PC-9 (cell line): Measurements from ENCODE around the gene TMEM167A. TPM values are rescaled to one million over a fixed set of nuclear protein-coding genes. Genes with fewer than 3 reads are reported as not detected.

ENCODE experiments used
- BruUV-seq: library from RNA; stranded (reverse); fragments of 400-500 nt; replicated peaks from 2 replicates; lab custom pipeline; 2021; lab: Mats Ljungman, UMichigan
- CTCF ChIA-PET: fragments of 300-600 bp; sonication (Branson Sonifier 250); formaldehyde crosslinking; loops from one replicate; lab custom pipeline; 2022; ENCODE audit warnings: antibody characterized with exemption; lab: Charles Lee
- POLR2A ChIA-PET: fragments of 300-600 bp; sonication (Branson Sonifier 250); formaldehyde crosslinking; loops from one replicate; lab custom pipeline; 2022; ENCODE audit warnings: antibody characterized with exemption; ENCODE audit not compliant: unreplicated experiment; lab: Charles Lee
- DNase-seq, 2 experiments: peaks; one replicate each; pipeline versions ENCODE4 v3.0.0 to v3.0.0-alpha.2; 2015 to 2022; ENCODE audit warnings: mixed read lengths in 1 of 2
- H2AFZ ChIP-seq: fragments of 200-600 bp; sonication (generic); 2 replicates; pipeline ENCODE4 v1.8.1; 2017; ENCODE audit warnings: antibody characterized with exemption
- H3F3A ChIP-seq: fragments of 200-600 bp; sonication (generic); 2 replicates; pipeline ENCODE4 v1.8.1; 2017; ENCODE audit warnings: antibody characterized with exemption, mild to moderate bottlenecking, low read depth; ENCODE audit not compliant: insufficient read depth
- H3K27ac ChIP-seq: fragments of 200-600 bp; sonication (generic); 2 replicates; pipeline ENCODE4 v1.6.1; 2016; ENCODE audit warnings: mixed run types
- H3K27me3 ChIP-seq: fragments of 200-600 bp; sonication (generic); 2 replicates; pipeline ENCODE4 v1.6.1; 2016; ENCODE audit warnings: low read depth, mixed run types; ENCODE audit not compliant: insufficient read depth
- H3K36me3 ChIP-seq: fragments of 200-600 bp; sonication (generic); 2 replicates; pipeline ENCODE4 v1.6.1; 2016; ENCODE audit warnings: low read depth, mixed run types
- H3K4me1 ChIP-seq: fragments of 200-600 bp; sonication (generic); replicated peaks from 2 replicates; pipeline ENCODE4 v1.6.1; 2016; ENCODE audit warnings: mixed run types; ENCODE audit not compliant: insufficient read depth
- H3K4me2 ChIP-seq: fragments of 200-600 bp; sonication (generic); 2 replicates; pipeline ENCODE4 v1.6.1; 2017; ENCODE audit warnings: mixed run types
- H3K4me3 ChIP-seq: fragments of 200-600 bp; sonication (generic); 2 replicates; pipeline ENCODE4 v1.6.1; 2016; ENCODE audit warnings: mixed run types
- H3K79me2 ChIP-seq: fragments of 200-600 bp; sonication (generic); 2 replicates; pipeline ENCODE4 v1.6.1; 2017; ENCODE audit warnings: low read depth, mixed run types
- H3K9me2 ChIP-seq: fragments of 200-600 bp; sonication (generic); 2 replicates; pipeline ENCODE4 v1.8.1; 2017; ENCODE audit warnings: mild to moderate bottlenecking; ENCODE audit not compliant: insufficient read depth
- H3K9me3 ChIP-seq: fragments of 200-600 bp; sonication (generic); 2 replicates; pipeline ENCODE4 v1.8.1; 2016; ENCODE audit warnings: low read depth; ENCODE audit not compliant: insufficient read depth
- H4K20me1 ChIP-seq: fragments of 200-600 bp; sonication (generic); 2 replicates; pipeline ENCODE4 v1.8.1; 2017; ENCODE audit not compliant: insufficient read depth
- EZH2 ChIP-seq: fragments of 200-600 bp; sonication (generic); IDR thresholded peaks from 2 replicates; pipeline ENCODE4 v1.8.0; 2017; ENCODE audit warnings: antibody characterized with exemption, low read depth
- intact Hi-C: fragments of 100-400 bp; cut with micrococcal nuclease; formaldehyde crosslinking; loops from one replicate; pipeline ENCODE4 v1.10.0; 2022; ENCODE audit not compliant: unreplicated experiment
- total RNA-seq: library from RNA; stranded (reverse); gene quantifications from 2 replicates; pipeline ENCODE4 v1.2.3, GENCODE V29; 2021
- TF ChIP-seq, protein P1 (sequence below): fragments of 200-600 bp; sonication (generic); conservative IDR thresholded peaks from 2 replicates; pipeline ENCODE4 v1.6.1; 2017; ENCODE audit warnings: mixed run types, antibody characterized with exemption, mild to moderate bottlenecking, moderate library complexity

Gene TMEM167A
- total RNA-seq, 1 experiment from 2014 or later, result 82.7 TPM

DNA sequence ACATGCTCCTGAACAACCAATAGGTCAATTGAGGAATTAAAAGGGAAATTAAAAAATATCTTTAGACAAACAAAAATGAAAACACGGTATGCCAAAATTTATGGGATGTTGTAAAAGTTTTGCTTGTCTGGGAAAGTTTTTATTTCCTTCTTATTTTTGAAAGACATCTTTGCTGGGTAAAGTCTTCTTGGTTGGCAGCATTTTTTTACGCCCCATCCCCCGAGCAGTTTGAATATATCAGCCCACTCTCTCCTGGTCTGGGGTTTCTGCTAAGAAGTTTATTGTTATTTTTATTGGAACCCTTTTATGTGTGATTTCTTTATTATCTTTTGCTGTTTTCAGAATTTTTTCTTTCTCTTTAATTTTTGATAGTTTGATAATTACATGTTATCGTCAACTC, 16.5 kb upstream of the TMEM167A start:
- H3K4me1 ChIP-seq, result peaks cover 28% of the 10 kb centered on the region
- ChIA-PET POLR2A (no interaction called here), CTCF (no interaction called here)
- H3K27ac ChIP-seq, result no peak overlapping the region
- intact Hi-C loops, result loop anchor here (10.0 kb wide), 1 partner anchor 471 kb away; no protein-coding TSS in a partner anchor
- DNase-seq, result no peak
- H3F3A ChIP-seq, result 0 out of 2 replicates have a peak, but pooled peaks cover 7% of the 10 kb centered on the region
- TF ChIP-seq, protein P1, sequence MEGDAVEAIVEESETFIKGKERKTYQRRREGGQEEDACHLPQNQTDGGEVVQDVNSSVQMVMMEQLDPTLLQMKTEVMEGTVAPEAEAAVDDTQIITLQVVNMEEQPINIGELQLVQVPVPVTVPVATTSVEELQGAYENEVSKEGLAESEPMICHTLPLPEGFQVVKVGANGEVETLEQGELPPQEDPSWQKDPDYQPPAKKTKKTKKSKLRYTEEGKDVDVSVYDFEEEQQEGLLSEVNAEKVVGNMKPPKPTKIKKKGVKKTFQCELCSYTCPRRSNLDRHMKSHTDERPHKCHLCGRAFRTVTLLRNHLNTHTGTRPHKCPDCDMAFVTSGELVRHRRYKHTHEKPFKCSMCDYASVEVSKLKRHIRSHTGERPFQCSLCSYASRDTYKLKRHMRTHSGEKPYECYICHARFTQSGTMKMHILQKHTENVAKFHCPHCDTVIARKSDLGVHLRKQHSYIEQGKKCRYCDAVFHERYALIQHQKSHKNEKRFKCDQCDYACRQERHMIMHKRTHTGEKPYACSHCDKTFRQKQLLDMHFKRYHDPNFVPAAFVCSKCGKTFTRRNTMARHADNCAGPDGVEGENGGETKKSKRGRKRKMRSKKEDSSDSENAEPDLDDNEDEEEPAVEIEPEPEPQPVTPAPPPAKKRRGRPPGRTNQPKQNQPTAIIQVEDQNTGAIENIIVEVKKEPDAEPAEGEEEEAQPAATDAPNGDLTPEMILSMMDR, result no peak
- TF ChIP-seq EZH2, result no peak
- H3K36me3 ChIP-seq, result no peaks in the 10 kb centered on the region
- no peak overlapping the region for H3K4me2 ChIP-seq
- 0 out of 2 replicates have a peak, but pooled peaks cover 2% of the 10 kb centered on the region for H3K79me2 ChIP-seq
- H3K4me3 ChIP-seq, result no peak overlapping the region
- 0 out of 2 replicates have a peak, but pooled peaks cover 10% of the 10 kb centered on the region for H3K9me3 ChIP-seq
- H2AFZ ChIP-seq, result no peak overlapping the region
- no TSS peak for BruUV-seq
- no peaks in the 10 kb centered on the region for H3K9me2 ChIP-seq
- H4K20me1 ChIP-seq, result no peaks in the 10 kb centered on the region
- no peaks in the 10 kb centered on the region for H3K27me3 ChIP-seq

GRCh38 chr5:83092619-83093018, 15.4 kb upstream of the TMEM167A start:
- Histone ChIP-seq H3K4me3 (no peak overlapping the region), H3K9me3 (0 out of 2 replicates have a peak, but pooled peaks cover 10% of the 10 kb centered on the region), H3K79me2 (0 out of 2 replicates have a peak, but pooled peaks cover 6% of the 10 kb centered on the region), H3K27me3 (no peaks in the 10 kb centered on the region), H3K4me1 (peaks cover 18% of the 10 kb centered on the region), H3K27ac (no peak overlapping the region), H2AFZ (no peak overlapping the region), H3K36me3 (no peaks in the 10 kb centered on the region), H4K20me1 (no peaks in the 10 kb centered on the region), H3K9me2 (no peaks in the 10 kb centered on the region), H3K4me2 (no peak overlapping the region), H3F3A (0 out of 2 replicates have a peak, but pooled peaks cover 3% of the 10 kb centered on the region)
- no TSS peak for BruUV-seq
- DNase-seq, result no peak
- no peak for TF ChIP-seq EZH2
- TF ChIP-seq, protein P1, result no peak
- ChIA-PET CTCF (no interaction called here), POLR2A (no interaction called here)
- intact Hi-C loops, result loop anchor here (10.0 kb wide), 1 partner anchor 472 kb away; no protein-coding TSS in a partner anchor

DNA sequence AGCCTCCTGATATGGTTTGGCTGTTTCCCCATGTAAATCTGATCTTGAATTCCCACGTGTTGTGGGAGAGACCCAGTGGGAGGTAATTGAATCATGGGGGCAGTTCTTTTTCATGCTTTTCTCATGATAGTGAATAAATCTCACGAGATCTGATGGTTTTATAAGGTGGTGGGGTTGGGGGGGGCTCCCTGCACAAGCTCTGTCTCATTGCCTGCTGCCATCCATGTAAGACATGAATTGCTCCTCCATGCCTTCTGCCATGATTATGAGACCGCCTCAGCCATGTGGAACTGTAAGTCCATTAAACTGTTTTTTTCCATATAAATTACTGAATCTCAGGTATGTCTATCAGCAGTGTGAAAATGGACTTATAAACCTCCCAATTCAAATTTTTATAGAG, 13.0 kb upstream of the TMEM167A start:
- no peak overlapping the region for H3K27ac ChIP-seq
- ChIA-PET POLR2A (no interaction called here), CTCF (no interaction called here)
- no peaks in the 10 kb centered on the region for H3F3A ChIP-seq
- H3K9me3 ChIP-seq, result 0 out of 2 replicates have a peak, but pooled peaks cover 10% of the 10 kb centered on the region
- H3K4me2 ChIP-seq, result no peak overlapping the region
- no peaks in the 10 kb centered on the region for H4K20me1 ChIP-seq
- no peak overlapping the region for H3K4me3 ChIP-seq
- no peaks in the 10 kb centered on the region for H3K36me3 ChIP-seq
- H3K4me1 ChIP-seq, result no peaks in the 10 kb centered on the region
- H3K9me2 ChIP-seq, result no peaks in the 10 kb centered on the region
- TF ChIP-seq EZH2, result no peak
- TF ChIP-seq, protein P1, result no peak
- intact Hi-C loops, result loop anchor here (10.0 kb wide), 1 partner anchor 475 kb away; no protein-coding TSS in a partner anchor
- H3K27me3 ChIP-seq, result no peaks in the 10 kb centered on the region
- BruUV-seq, result no TSS peak
- H2AFZ ChIP-seq, result no peak overlapping the region
- DNase-seq, result no peak
- H3K79me2 ChIP-seq, result 0 out of 2 replicates have a peak, but pooled peaks cover 6% of the 10 kb centered on the region
